ENCODE results near the gene OR6C68.

The OR6C68 gene

GRCh38 chr12:55515696-55516095, 23.5 kb downstream of the OR6C68 start:
- no peak for TF ChIP-seq FOXP2 (optimal IDR thresholded peaks at IDR 0.05; ENCODE audit: borderline replicate concordance, extremely low read depth, extremely low read length, insufficient read depth)

DNA sequence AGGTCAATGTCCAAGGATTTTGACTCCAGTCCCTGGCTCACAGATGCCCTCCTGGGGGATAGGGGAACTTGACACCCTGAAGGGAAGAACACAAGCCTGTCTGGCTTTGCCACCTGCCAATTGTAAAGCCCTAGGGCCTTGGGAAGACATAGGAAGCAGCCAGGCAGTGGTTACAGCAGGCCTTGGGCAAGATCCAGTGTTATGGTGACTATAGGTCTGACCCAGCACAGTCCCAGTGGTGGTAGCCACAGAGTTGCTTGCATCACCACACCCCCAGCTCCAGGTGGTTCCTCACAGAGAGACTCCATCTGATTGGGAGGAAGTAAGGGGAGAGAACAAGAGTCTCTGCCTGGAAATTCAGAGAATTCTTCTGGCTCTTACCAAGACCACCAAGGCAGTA, 24.2 kb downstream of the OR6C68 start:
- TF ChIP-seq POLR2AphosphoS5 (IDR thresholded peaks at IDR 0.05; ENCODE audit: low read depth, low read length): no peak
- TF ChIP-seq TAF1 (IDR thresholded peaks at IDR 0.05; ENCODE audit: borderline replicate concordance, insufficient read depth, low read length): no peak
- no peak for TF ChIP-seq REST (IDR thresholded peaks at IDR 0.05; ENCODE audit: insufficient read depth in 1 of 2, low read depth in 2 of 2, low read length in 2 of 2)
- no peak for TF ChIP-seq SIN3A (IDR thresholded peaks at IDR 0.05; ENCODE audit: borderline replicate concordance, insufficient read depth, low read length)
- no peak for TF ChIP-seq FOXP2 (optimal IDR thresholded peaks at IDR 0.05; ENCODE audit: borderline replicate concordance, extremely low read depth, extremely low read length, insufficient read depth)
